ENCODE data around the gene TBCD.

TBCD gene

DNA sequence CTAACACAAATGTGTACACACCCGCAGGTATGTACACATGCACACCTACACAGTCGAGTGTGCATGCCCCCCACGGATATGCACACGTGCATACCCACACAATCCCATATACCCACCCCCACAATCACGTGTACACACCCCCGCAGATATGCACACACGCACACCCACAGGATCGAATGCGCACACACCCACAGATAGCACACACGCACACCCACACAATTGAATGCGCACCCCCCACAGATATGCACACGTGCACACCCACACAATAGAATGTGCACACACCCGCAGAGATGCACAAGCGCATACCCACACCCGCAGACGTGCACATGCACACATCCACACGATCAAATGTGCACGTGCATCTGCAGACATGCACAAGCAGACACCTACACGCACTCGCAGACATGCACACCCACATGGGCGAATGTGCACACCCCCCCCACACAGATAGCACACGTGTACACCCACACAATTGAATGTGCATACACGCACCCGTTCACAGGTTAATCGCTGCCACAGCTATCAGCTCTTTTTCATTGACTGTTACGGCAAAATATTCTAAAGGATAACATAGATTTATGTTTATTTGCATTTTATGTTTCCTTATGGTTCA, 77.1 kb downstream of the TBCD start:
- TF ChIP-seq EZH2phosphoT487 (IDR thresholded peaks at IDR 0.05; ENCODE audit: low read depth) = no peak
- TF ChIP-seq, protein P1, sequence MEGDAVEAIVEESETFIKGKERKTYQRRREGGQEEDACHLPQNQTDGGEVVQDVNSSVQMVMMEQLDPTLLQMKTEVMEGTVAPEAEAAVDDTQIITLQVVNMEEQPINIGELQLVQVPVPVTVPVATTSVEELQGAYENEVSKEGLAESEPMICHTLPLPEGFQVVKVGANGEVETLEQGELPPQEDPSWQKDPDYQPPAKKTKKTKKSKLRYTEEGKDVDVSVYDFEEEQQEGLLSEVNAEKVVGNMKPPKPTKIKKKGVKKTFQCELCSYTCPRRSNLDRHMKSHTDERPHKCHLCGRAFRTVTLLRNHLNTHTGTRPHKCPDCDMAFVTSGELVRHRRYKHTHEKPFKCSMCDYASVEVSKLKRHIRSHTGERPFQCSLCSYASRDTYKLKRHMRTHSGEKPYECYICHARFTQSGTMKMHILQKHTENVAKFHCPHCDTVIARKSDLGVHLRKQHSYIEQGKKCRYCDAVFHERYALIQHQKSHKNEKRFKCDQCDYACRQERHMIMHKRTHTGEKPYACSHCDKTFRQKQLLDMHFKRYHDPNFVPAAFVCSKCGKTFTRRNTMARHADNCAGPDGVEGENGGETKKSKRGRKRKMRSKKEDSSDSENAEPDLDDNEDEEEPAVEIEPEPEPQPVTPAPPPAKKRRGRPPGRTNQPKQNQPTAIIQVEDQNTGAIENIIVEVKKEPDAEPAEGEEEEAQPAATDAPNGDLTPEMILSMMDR (IDR thresholded peaks at IDR 0.05; ENCODE audit: low read depth, low read length) = no peak
- Histone ChIP-seq H3K9me3 (ENCODE audit: insufficient read depth, low read length) (no peaks in the 10 kb centered on the region), H3K9ac (ENCODE audit: low read length) (no peak overlapping the region), H3K4me3 (ENCODE audit: low read length) (no peak overlapping the region), H3K4me2 (ENCODE audit: low read length) (no peak overlapping the region), H3K27ac (ENCODE audit: low read length) (no peak overlapping the region), H3K79me2 (ENCODE audit: low read length) (no peaks in the 10 kb centered on the region), H3K4me1 (ENCODE audit: low read length) (no peaks in the 10 kb centered on the region), H3K27me3 (ENCODE audit: low read depth, low read length) (no peaks in the 10 kb centered on the region), H4K20me1 (ENCODE audit: insufficient read depth, low read length) (no peaks in the 10 kb centered on the region), H3K36me3 (replicated peaks; ENCODE audit: low read depth, low read length) (peaks cover 20% of the 10 kb centered on the region), H2AFZ (ENCODE audit: low read depth, low read length) (no peak overlapping the region)

DNA sequence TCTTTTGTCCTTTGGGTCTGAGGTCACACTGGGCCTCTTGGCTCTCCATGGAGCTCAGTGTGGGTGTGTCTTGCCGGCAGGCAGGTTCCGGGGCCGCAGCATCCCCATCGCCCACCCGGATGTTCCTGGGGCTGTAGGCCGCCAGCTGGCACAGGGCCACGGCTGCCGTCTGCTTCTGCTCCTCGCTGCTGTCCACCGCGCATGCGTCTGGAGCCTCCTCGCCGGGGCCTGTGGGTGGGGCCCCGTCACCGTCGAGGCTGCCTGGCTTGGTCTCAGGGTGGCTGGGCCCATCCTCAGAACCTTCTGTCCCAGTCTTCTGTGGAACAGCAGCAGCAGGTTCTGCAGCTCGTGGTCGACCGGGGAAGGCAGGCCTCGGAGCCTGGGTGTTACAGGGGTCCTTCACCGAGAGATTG, 78.4 kb downstream of the TBCD start:
- no peak overlapping the region for H2AFZ ChIP-seq (ENCODE audit: low read depth, low read length)
- H3K4me2 ChIP-seq (ENCODE audit: low read length) = no peak overlapping the region
- TF ChIP-seq, protein P1 (IDR thresholded peaks at IDR 0.05; ENCODE audit: low read depth, low read length) = no peak
- no peak for TF ChIP-seq EZH2phosphoT487 (IDR thresholded peaks at IDR 0.05; ENCODE audit: low read depth)

DNA sequence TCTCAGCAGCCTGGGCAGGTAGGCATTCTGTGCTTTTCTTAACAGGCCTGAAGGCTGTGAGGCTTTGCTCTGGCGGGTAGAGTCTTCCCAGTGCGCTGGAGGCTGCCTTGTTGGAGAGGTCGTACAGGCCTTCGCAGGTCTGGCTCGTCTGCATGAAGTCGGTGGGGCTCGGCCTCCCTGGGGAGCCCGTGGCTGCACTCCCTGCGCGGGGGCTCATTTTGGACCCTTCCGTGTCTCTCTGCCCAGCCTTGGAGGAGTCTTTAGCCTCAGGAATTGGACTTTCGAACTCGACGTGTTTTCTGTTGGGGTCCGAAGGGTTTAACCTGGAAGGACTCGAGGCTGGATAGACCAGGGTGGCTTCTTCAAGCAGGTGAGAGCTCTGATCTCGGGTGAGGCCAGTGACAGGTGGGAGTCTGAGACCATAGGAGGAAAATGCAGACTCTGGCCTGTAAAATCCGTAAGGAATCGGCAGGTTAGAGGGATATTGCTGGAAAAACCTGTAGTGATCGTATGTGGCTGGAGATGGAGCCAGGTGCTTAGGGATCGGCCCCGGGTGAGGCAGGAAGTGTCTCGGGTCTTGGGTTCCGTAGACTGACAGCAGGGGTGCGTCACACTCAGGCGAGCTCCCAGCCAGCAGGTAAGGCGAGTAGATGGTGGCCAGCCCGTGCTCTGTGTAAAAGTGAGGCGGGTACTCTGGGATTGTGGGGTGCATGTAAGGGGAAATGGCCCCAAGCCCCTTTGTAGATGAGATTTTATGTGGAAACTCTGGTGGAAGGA, 79.4 kb downstream of the TBCD start:
- Histone ChIP-seq H3K4me2 (ENCODE audit: low read length) (no peak overlapping the region), H3K79me2 (ENCODE audit: low read length) (no peaks in the 10 kb centered on the region), H3K27me3 (ENCODE audit: low read depth, low read length) (no peaks in the 10 kb centered on the region), H3K4me1 (ENCODE audit: low read length) (no peaks in the 10 kb centered on the region), H3K9ac (ENCODE audit: low read length) (no peak overlapping the region), H3K9me3 (ENCODE audit: insufficient read depth, low read length) (no peaks in the 10 kb centered on the region), H3K4me3 (ENCODE audit: low read length) (no peak overlapping the region), H3K36me3 (replicated peaks; ENCODE audit: low read depth, low read length) (peaks cover 20% of the 10 kb centered on the region), H3K27ac (ENCODE audit: low read length) (no peak overlapping the region), H4K20me1 (ENCODE audit: insufficient read depth, low read length) (no peaks in the 10 kb centered on the region), H2AFZ (ENCODE audit: low read depth, low read length) (no peak overlapping the region)
- no peak for TF ChIP-seq EZH2phosphoT487 (IDR thresholded peaks at IDR 0.05; ENCODE audit: low read depth)
- TF ChIP-seq, protein P1 (IDR thresholded peaks at IDR 0.05; ENCODE audit: low read depth, low read length) = no peak

More for the DNA sequence above, 78.4 kb downstream of the TBCD start:
- H3K79me2 ChIP-seq (ENCODE audit: low read length) = no peaks in the 10 kb centered on the region
- no peak overlapping the region for H3K27ac ChIP-seq (ENCODE audit: low read length)
- H3K27me3 ChIP-seq (ENCODE audit: low read depth, low read length) = no peaks in the 10 kb centered on the region
- H3K9me3 ChIP-seq (ENCODE audit: insufficient read depth, low read length) = no peaks in the 10 kb centered on the region
- H4K20me1 ChIP-seq (ENCODE audit: insufficient read depth, low read length) = no peaks in the 10 kb centered on the region
- no peaks in the 10 kb centered on the region for H3K4me1 ChIP-seq (ENCODE audit: low read length)
- H3K4me3 ChIP-seq (ENCODE audit: low read length) = no peak overlapping the region
- no peak overlapping the region for H3K9ac ChIP-seq (ENCODE audit: low read length)
- H3K36me3 ChIP-seq (replicated peaks; ENCODE audit: low read depth, low read length) = peaks cover 20% of the 10 kb centered on the region

DNA sequence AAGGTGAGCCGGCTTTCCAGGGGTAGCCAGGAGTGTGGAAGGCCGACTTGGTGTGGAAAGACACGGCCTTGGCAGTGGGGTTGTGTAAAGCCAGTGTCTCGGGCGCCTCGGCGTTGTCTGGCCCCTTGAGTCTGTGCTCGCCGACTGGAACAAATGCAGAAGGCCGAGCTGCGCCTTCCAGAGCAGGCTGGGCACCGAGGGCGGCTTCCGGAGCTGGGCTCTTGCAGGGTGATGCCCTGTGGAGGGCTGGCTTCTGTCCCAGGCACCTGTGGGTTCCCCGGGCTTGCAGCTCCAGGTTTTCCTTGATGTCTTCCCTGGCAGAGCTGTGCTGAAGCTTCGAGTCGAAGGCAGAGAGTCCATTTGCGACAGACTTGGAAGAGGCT, 79.9 kb downstream of the TBCD start:
- H2AFZ ChIP-seq (ENCODE audit: low read depth, low read length) = no peak overlapping the region
- H3K27me3 ChIP-seq (ENCODE audit: low read depth, low read length) = no peaks in the 10 kb centered on the region
- H3K36me3 ChIP-seq (replicated peaks; ENCODE audit: low read depth, low read length) = peaks cover 20% of the 10 kb centered on the region

More for the DNA sequence above, 79.9 kb downstream of the TBCD start:
- H3K4me2 ChIP-seq (ENCODE audit: low read length) = no peak overlapping the region
- H3K4me3 ChIP-seq (ENCODE audit: low read length) = no peak overlapping the region
- H4K20me1 ChIP-seq (ENCODE audit: insufficient read depth, low read length) = no peaks in the 10 kb centered on the region
- H3K79me2 ChIP-seq (ENCODE audit: low read length) = no peaks in the 10 kb centered on the region
- H3K9ac ChIP-seq (ENCODE audit: low read length) = no peak overlapping the region
- no peaks in the 10 kb centered on the region for H3K4me1 ChIP-seq (ENCODE audit: low read length)
- no peak for TF ChIP-seq EZH2phosphoT487 (IDR thresholded peaks at IDR 0.05; ENCODE audit: low read depth)
- TF ChIP-seq, protein P1 (IDR thresholded peaks at IDR 0.05; ENCODE audit: low read depth, low read length) = no peak
- no peak overlapping the region for H3K27ac ChIP-seq (ENCODE audit: low read length)
- H3K9me3 ChIP-seq (ENCODE audit: insufficient read depth, low read length) = no peaks in the 10 kb centered on the region

All from OCI-LY3 (cell line).